GM06990 (cell line): Measurements from ENCODE around the gene MYO5B.

Experiments used
- DNase-seq: peaks from one replicate; pipeline ENCODE4 v3.0.0-alpha.2; 2011; ENCODE audit not compliant: insufficient read length; ENCODE audit errors: extremely low read depth
- H3K27me3 ChIP-seq: replicated peaks from 2 replicates; pipeline ENCODE4 v1.6.0; 2011; ENCODE audit warnings: low read length; ENCODE audit not compliant: control insufficient read depth, insufficient read depth
- H3K36me3 ChIP-seq: 2 replicates; pipeline ENCODE4 v1.5.1; 2011; ENCODE audit warnings: low read length; ENCODE audit not compliant: control insufficient read depth, insufficient read depth
- H3K4me3 ChIP-seq: replicated peaks from 2 replicates; pipeline ENCODE4 v1.5.1; 2011; ENCODE audit warnings: low read depth, mild to moderate bottlenecking, control low read depth, low read length
- CTCF ChIP-seq: IDR thresholded peaks from 2 replicates; pipeline ENCODE4 v1.5.1; 2011; ENCODE audit warnings: low read length, control low read depth, mild to moderate bottlenecking, inconsistent platforms; ENCODE audit not compliant: insufficient read depth, poor library complexity, severe bottlenecking

Gene MYO5B

GRCh38 chr18:49863769-49864621 is 331.0 kb downstream of the MYO5B start:
- no peak for DNase-seq
- no peak for TF ChIP-seq CTCF
- no peaks in the 10 kb centered on the region; the same call in none of the 2 replicates for H3K27me3 ChIP-seq
- H3K4me3 ChIP-seq, result no peak overlapping the region
- no peaks in the 10 kb centered on the region for H3K36me3 ChIP-seq

GRCh38 chr18:49862656-49863385 is 332.1 kb downstream of the MYO5B start:
- DNase-seq, result no peak
- no peaks in the 10 kb centered on the region for H3K36me3 ChIP-seq
- TF ChIP-seq CTCF, result no peak

GRCh38 chr18:49861659-49862058 is 333.3 kb downstream of the MYO5B start:
- DNase-seq, result no peak
- H3K27me3 ChIP-seq, result no peaks in the 10 kb centered on the region; the same call in none of the 2 replicates
- peak; percentile 47 for TF ChIP-seq CTCF
- no peaks in the 10 kb centered on the region for H3K36me3 ChIP-seq
- no peak overlapping the region for H3K4me3 ChIP-seq

More at GRCh38 chr18:49862656-49863385, 332.1 kb downstream of the MYO5B start:
- H3K27me3 ChIP-seq, result no peaks in the 10 kb centered on the region; the same call in none of the 2 replicates
- no peak overlapping the region for H3K4me3 ChIP-seq

- no peak for DNase-seq
- TF ChIP-seq CTCF, result no peak
- Histone ChIP-seq H3K27me3 (peaks cover 1% of the 10 kb centered on the region), H3K36me3 (no peaks in the 10 kb centered on the region), H3K4me3 (no peak overlapping the region)
These were observed 335.2 kb downstream of the MYO5B start for GRCh38 chr18:49859725-49860124.

GRCh38 chr18:49859021-49859359 is 336.0 kb downstream of the MYO5B start:
- TF ChIP-seq CTCF, result no peak
- H3K36me3 ChIP-seq, result no peaks in the 10 kb centered on the region
- peaks cover 1% of the 10 kb centered on the region for H3K27me3 ChIP-seq
- H3K4me3 ChIP-seq, result no peak overlapping the region
- no peak for DNase-seq
